ENCODE results near the gene KLF6. TPM values are rescaled to one million over a fixed set of nuclear protein-coding genes. Genes with fewer than 3 reads are reported as not detected.

The KLF6 gene
- total RNA-seq (1,887 TPM), polyA plus RNA-seq (100 to 1,000 TPM; 630 to 812 (median 656) TPM)

GRCh38 chr10:3784510-3785250 lies at the start of gene KLF6:
Gene KLF6 (minus strand): TSS chr10:3785209. CDS start chr10:3785014, 195 bp downstream.
- H3K4me3 Mint-ChIP-seq = peak within 1 kb of the TSS; percentile 91 to 97 (median 96)
- peaks cover 10% of the 10 kb centered on the region for H3K27me3 Mint-ChIP-seq
- peak within 1 kb of the TSS; percentile 99 for H3K27ac ChIP-seq (ENCODE audit: insufficient read depth, low read length, poor library complexity, severe bottlenecking)
- H3K36me3 Mint-ChIP-seq = peaks cover 46% of the 10 kb centered on the region
- H3K27me3 ChIP-seq (ENCODE audit: control insufficient read depth, insufficient read depth, low read length) = no peaks in the 10 kb centered on the region
- H3K9me3 ChIP-seq (ENCODE audit: control insufficient read depth in 2 of 2, low read length in 2 of 2) = peaks cover 0 to 2% of the 10 kb centered on the region in 2 experiments
- H3K36me3 ChIP-seq (ENCODE audit: control insufficient read depth, insufficient read depth, low read length) = peaks cover 35% of the 10 kb centered on the region
- H3K27ac Mint-ChIP-seq = peak within 1 kb of the TSS; percentile 98 to 99 (median 99)
- peaks cover 33% of the 10 kb centered on the region for H3K4me1 ChIP-seq (ENCODE audit: control insufficient read depth, insufficient read depth, low read length, poor library complexity, severe bottlenecking)
- DNase-seq (peak in 1 of 3 donors; percentile 38), ATAC-seq (ENCODE audit: low read depth in 2 of 2) (no peak)
- peak within 1 kb of the TSS; percentile 100 for H3K4me3 ChIP-seq (ENCODE audit: low read depth, low read length)
- H3K9me3 Mint-ChIP-seq = peaks cover 0 to 4% (median 0%) of the 10 kb centered on the region in 7 donors
- H3K4me1 Mint-ChIP-seq = peaks cover 5 to 40% (median 16%) of the 10 kb centered on the region in 4 donors

- Histone ChIP-seq H3K27me3 (ENCODE audit: control insufficient read depth, insufficient read depth, low read length) (no peaks in the 10 kb centered on the region), H3K4me1 (ENCODE audit: control insufficient read depth, insufficient read depth, low read length, poor library complexity, severe bottlenecking) (peaks cover 5% of the 10 kb centered on the region), H3K36me3 (ENCODE audit: control insufficient read depth, insufficient read depth, low read length) (no peaks in the 10 kb centered on the region), H3K4me3 (ENCODE audit: low read depth, low read length) (no peak overlapping the region), H3K27ac (ENCODE audit: insufficient read depth, low read length, poor library complexity, severe bottlenecking) (no peak overlapping the region), H3K9me3 (ENCODE audit: control insufficient read depth in 2 of 2, low read length in 2 of 2) (no peaks in the 10 kb centered on the region)
- peak overlapping the region; percentile 37 to 65 (median 54) for H3K27ac Mint-ChIP-seq
- no peaks in the 10 kb centered on the region for H3K36me3 Mint-ChIP-seq
- DNase-seq = no peak
- peak overlapping the region in 1 of 4 donors; percentile 47 for H3K4me3 Mint-ChIP-seq
- no peaks in the 10 kb centered on the region for H3K9me3 Mint-ChIP-seq
- no peaks in the 10 kb centered on the region for H3K27me3 Mint-ChIP-seq
- H3K4me1 Mint-ChIP-seq = peaks cover 15 to 32% (median 26%) of the 10 kb centered on the region in 4 donors
- ATAC-seq (ENCODE audit: low read depth in 2 of 2) = no peak
These were observed 49.4 kb upstream of the KLF6 start for GRCh38 chr10:3834404-3834803.

GRCh38 chr10:3833046-3833445 lies 48.0 kb upstream of the KLF6 start:
- no peak for ATAC-seq (ENCODE audit: low read depth in 2 of 2)
- Mint-ChIP-seq H3K4me3 (no peak overlapping the region), H3K36me3 (no peaks in the 10 kb centered on the region), H3K27me3 (no peaks in the 10 kb centered on the region), H3K27ac (no peak overlapping the region), H3K9me3 (no peaks in the 10 kb centered on the region), H3K4me1 (peaks cover 28 to 44% (median 39%) of the 10 kb centered on the region in 4 donors)
- no peaks in the 10 kb centered on the region for H3K27me3 ChIP-seq (ENCODE audit: control insufficient read depth, insufficient read depth, low read length)
- H3K9me3 ChIP-seq (ENCODE audit: control insufficient read depth in 2 of 2, low read length in 2 of 2) = no peaks in the 10 kb centered on the region
- no peak for DNase-seq
- H3K4me1 ChIP-seq (ENCODE audit: control insufficient read depth, insufficient read depth, low read length, poor library complexity, severe bottlenecking) = peaks cover 18% of the 10 kb centered on the region
- H3K36me3 ChIP-seq (ENCODE audit: control insufficient read depth, insufficient read depth, low read length) = no peaks in the 10 kb centered on the region
- no peak overlapping the region for H3K27ac ChIP-seq (ENCODE audit: insufficient read depth, low read length, poor library complexity, severe bottlenecking)
- H3K4me3 ChIP-seq (ENCODE audit: low read depth, low read length) = no peak overlapping the region

GRCh38 chr10:3832022-3832786 lies 47.2 kb upstream of the KLF6 start:
- Mint-ChIP-seq H3K27ac (peak overlapping the region; percentile 26 to 93 (median 38)), H3K27me3 (no peaks in the 10 kb centered on the region), H3K4me3 (no peak overlapping the region), H3K36me3 (no peaks in the 10 kb centered on the region), H3K4me1 (peaks cover 28 to 44% (median 42%) of the 10 kb centered on the region in 4 donors), H3K9me3 (no peaks in the 10 kb centered on the region)
- no peaks in the 10 kb centered on the region for H3K36me3 ChIP-seq (ENCODE audit: control insufficient read depth, insufficient read depth, low read length)
- no peak overlapping the region for H3K4me3 ChIP-seq (ENCODE audit: low read depth, low read length)
- ATAC-seq (ENCODE audit: low read depth in 2 of 2) (no peak), DNase-seq (no peak)
- H3K9me3 ChIP-seq (ENCODE audit: control insufficient read depth in 2 of 2, low read length in 2 of 2) = no peaks in the 10 kb centered on the region
- H3K4me1 ChIP-seq (ENCODE audit: control insufficient read depth, insufficient read depth, low read length, poor library complexity, severe bottlenecking) = peaks cover 18% of the 10 kb centered on the region
- no peak overlapping the region for H3K27ac ChIP-seq (ENCODE audit: insufficient read depth, low read length, poor library complexity, severe bottlenecking)
- H3K27me3 ChIP-seq (ENCODE audit: control insufficient read depth, insufficient read depth, low read length) = no peaks in the 10 kb centered on the region

- Mint-ChIP-seq H3K9me3 (no peaks in the 10 kb centered on the region), H3K27ac (peak overlapping the region in 2 of 3 donors; percentile 38 to 93), H3K27me3 (no peaks in the 10 kb centered on the region), H3K4me3 (no peak overlapping the region), H3K4me1 (peaks cover 26 to 44% (median 42%) of the 10 kb centered on the region in 4 donors), H3K36me3 (no peaks in the 10 kb centered on the region)
- H3K36me3 ChIP-seq (ENCODE audit: control insufficient read depth, insufficient read depth, low read length) = no peaks in the 10 kb centered on the region
- peaks cover 18% of the 10 kb centered on the region for H3K4me1 ChIP-seq (ENCODE audit: control insufficient read depth, insufficient read depth, low read length, poor library complexity, severe bottlenecking)
- DNase-seq (no peak), ATAC-seq (ENCODE audit: low read depth in 2 of 2) (no peak)
- H3K4me3 ChIP-seq (ENCODE audit: low read depth, low read length) = no peak overlapping the region
- H3K27ac ChIP-seq (ENCODE audit: insufficient read depth, low read length, poor library complexity, severe bottlenecking) = no peak overlapping the region
- H3K9me3 ChIP-seq (ENCODE audit: control insufficient read depth in 2 of 2, low read length in 2 of 2) = no peaks in the 10 kb centered on the region
- no peaks in the 10 kb centered on the region for H3K27me3 ChIP-seq (ENCODE audit: control insufficient read depth, insufficient read depth, low read length)
These were observed 46.6 kb upstream of the KLF6 start for GRCh38 chr10:3831608-3832007.

GRCh38 chr10:3830946-3831345 lies 45.9 kb upstream of the KLF6 start:
- no peak for DNase-seq
- Histone ChIP-seq H3K27me3 (ENCODE audit: control insufficient read depth, insufficient read depth, low read length) (no peaks in the 10 kb centered on the region), H3K4me1 (ENCODE audit: control insufficient read depth, insufficient read depth, low read length, poor library complexity, severe bottlenecking) (peaks cover 18% of the 10 kb centered on the region), H3K9me3 (ENCODE audit: control insufficient read depth in 2 of 2, low read length in 2 of 2) (no peaks in the 10 kb centered on the region), H3K36me3 (ENCODE audit: control insufficient read depth, insufficient read depth, low read length) (no peaks in the 10 kb centered on the region), H3K27ac (ENCODE audit: insufficient read depth, low read length, poor library complexity, severe bottlenecking) (no peak overlapping the region), H3K4me3 (ENCODE audit: low read depth, low read length) (no peak overlapping the region)
- Mint-ChIP-seq H3K27me3 (no peaks in the 10 kb centered on the region), H3K9me3 (no peaks in the 10 kb centered on the region), H3K4me3 (peak overlapping the region in 1 of 4 donors; percentile 86), H3K27ac (peak overlapping the region in 2 of 3 donors; percentile 78 to 93), H3K4me1 (peaks cover 19 to 39% (median 36%) of the 10 kb centered on the region in 4 donors), H3K36me3 (no peaks in the 10 kb centered on the region)
- ATAC-seq (ENCODE audit: low read depth in 2 of 2) = no peak

GRCh38 chr10:3829156-3830050 lies 44.4 kb upstream of the KLF6 start:
- H3K36me3 ChIP-seq (ENCODE audit: control insufficient read depth, insufficient read depth, low read length) = no peaks in the 10 kb centered on the region
- no peaks in the 10 kb centered on the region for H3K36me3 Mint-ChIP-seq
- no peaks in the 10 kb centered on the region for H3K9me3 ChIP-seq (ENCODE audit: control insufficient read depth in 2 of 2, low read length in 2 of 2)
- H3K4me1 Mint-ChIP-seq = peaks cover 19 to 36% (median 35%) of the 10 kb centered on the region in 4 donors
- no peaks in the 10 kb centered on the region for H3K9me3 Mint-ChIP-seq
- H3K4me3 Mint-ChIP-seq = peak overlapping the region; percentile 84 to 92 (median 86)
- H3K4me1 ChIP-seq (ENCODE audit: control insufficient read depth, insufficient read depth, low read length, poor library complexity, severe bottlenecking) = peaks cover 18% of the 10 kb centered on the region
- no peaks in the 10 kb centered on the region for H3K27me3 Mint-ChIP-seq
- DNase-seq (no peak), ATAC-seq (ENCODE audit: low read depth in 2 of 2) (peak in 1 of 2 donors; percentile 18)
- H3K4me3 ChIP-seq (ENCODE audit: low read depth, low read length) = peak overlapping the region; percentile 91
- no peaks in the 10 kb centered on the region for H3K27me3 ChIP-seq (ENCODE audit: control insufficient read depth, insufficient read depth, low read length)
- H3K27ac Mint-ChIP-seq = peak overlapping the region; percentile 77 to 98 (median 93)
- peak overlapping the region; percentile 84 for H3K27ac ChIP-seq (ENCODE audit: insufficient read depth, low read length, poor library complexity, severe bottlenecking)
